ENCODE measurements around the gene RPN1.

The RPN1 gene

GRCh38 chr3:128629936-128630335 is 20.7 kb downstream of the RPN1 start:
- TF ChIP-seq CTCF (IDR thresholded peaks at IDR 0.05) = no peak

DNA sequence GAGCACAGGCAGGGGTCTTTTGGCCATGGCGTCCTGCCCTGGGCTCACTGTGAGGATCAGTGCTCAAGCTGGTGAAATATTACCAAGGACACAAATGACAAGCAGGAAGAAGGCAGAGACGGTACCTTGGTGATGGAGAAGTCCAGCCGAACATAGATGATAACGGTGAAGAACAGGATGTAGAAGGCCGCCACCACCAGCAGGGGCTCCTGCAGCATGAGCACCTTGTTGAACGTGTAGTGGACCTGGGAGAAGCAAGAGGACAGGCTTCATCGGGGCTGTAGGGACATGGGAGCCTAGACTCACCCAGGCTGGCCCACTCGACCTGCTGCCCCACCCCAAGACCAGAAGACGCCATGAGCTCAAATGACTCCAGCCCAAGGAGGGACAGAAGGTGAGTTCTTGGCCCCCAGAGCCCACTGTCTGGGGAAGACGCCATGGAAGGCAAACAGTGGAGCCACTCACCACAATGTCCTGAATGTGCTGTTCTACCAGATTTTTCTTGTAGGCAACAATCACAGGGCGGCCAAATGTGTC is 25.1 kb downstream of the RPN1 start:
- TF ChIP-seq CTCF (IDR thresholded peaks at IDR 0.05) = no peak

DNA sequence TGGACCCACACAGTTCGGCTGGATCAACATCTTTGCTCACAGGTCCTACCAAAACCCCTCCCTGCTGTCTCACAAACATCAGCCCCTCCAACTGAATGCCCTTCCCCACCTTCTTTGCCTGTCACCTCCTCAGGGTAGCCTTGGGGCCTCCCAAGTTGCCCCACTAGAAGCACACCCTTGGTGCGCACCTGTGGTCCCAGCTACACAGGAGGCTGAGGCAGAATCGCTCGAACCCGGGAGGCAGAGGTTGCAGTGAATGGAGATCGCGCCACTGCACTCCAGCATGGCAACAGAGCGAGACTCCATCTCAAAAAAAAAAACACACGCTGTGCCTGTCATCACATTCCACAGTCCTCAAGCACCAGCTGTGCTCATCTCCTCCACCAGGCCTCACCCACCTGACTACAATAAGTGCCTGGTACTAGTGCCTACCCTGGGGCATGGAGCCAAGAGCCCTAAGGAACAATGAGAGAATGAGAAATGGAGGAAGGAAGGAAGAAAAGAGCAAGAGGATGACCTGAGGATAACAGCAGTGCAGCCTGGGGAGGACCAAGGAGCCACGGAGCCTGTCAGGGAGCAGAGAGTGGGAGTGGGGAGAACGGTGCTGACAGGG is 26.0 kb downstream of the RPN1 start:
- no peak for TF ChIP-seq CTCF (IDR thresholded peaks at IDR 0.05)

DNA sequence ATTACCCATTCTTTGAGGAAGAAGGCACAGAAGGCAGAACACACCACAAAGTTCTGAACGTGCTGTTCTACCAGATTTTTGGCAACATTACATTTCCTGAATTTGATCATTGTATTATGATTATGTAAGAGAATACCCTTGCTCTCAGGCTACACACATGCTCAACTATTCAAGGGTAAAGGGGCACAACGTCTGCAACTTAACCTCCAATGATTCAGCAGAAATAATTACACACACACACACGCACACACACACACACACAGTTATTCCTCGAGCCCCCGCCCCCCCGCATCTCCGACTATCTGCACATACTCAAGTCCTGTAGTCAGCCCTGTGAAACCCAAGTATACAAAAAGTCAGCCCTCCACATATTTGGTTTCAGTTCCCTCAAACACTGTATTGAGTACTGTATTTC is 26.8 kb downstream of the RPN1 start:
- TF ChIP-seq CTCF (IDR thresholded peaks at IDR 0.05) = no peak

DNA sequence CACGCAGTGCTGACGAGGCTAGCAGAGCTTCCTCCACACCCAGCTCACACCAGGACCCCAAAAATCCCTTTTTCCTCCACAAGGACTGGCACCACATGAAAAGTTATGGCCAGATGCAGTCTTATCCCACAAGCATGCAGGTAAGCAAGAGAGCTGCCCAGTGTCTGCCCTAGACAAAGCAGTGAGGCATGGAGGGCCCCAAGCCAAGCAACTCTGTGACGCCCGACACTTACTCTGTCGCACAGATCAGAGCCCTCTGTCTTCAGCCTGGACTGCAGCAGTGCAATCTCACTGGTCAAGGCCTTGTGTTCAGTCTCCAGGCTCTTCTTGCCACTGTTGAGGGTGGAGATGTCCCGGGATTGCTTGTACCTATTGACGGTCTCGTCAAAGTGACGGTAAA is 28.7 kb downstream of the RPN1 start:
- TF ChIP-seq CTCF (IDR thresholded peaks at IDR 0.05) = no peak

DNA sequence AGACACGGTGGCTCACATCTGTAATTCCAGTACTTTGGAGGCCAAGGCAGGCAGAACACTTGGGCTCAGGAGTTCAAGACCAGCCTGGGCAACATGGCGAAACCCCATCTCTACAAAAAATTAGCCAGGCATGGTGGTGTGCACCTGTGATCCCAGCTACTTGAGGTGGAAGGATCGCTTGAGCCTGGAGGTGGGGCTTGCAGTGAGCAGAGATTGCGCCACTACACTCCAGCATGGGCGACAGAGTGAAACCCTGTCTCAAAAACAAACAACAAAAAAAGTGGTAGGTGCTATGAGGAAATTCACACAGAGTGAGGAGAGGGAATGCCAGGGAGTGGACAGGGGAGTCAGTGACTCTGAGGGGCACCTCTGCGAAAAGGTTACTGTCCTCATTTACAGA is 29.4 kb downstream of the RPN1 start:
- TF ChIP-seq CTCF (IDR thresholded peaks at IDR 0.05) = no peak

DNA sequence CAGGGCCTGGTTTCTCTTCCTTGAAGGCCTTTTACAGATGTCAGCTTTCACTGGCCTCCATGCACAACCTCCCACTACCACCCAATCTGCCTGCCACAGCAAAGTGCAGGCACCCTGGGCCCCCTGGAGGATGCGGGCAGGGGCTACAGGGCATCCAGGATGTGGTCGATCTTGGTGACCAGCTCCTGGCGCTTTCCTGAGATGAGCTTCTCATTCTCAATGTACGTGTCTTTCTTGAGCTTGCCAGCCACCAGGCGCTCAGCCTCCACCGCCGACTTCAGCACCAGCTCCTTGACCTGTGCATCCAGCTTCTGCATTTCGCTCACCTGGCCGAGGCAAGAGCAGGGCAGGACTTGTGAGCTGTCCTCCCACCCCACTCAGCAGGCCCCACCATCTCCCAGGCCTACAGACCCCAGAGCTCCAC is 30.3 kb downstream of the RPN1 start:
- TF ChIP-seq CTCF (IDR thresholded peaks at IDR 0.05) = no peak

Data from LNCAP (cell line).